HG03575 (cell line): Measurements from ENCODE around the gene TNC.

Source experiments
- ATAC-seq: cut with Tn5 transposase; IDR thresholded peaks from one replicate; pipeline ENCODE4 v1.9.1; 2021; ENCODE audit not compliant: unreplicated experiment, insufficient number of reproducible peaks, low FRiP score; ENCODE audit errors: extremely low read depth

Gene TNC

DNA sequence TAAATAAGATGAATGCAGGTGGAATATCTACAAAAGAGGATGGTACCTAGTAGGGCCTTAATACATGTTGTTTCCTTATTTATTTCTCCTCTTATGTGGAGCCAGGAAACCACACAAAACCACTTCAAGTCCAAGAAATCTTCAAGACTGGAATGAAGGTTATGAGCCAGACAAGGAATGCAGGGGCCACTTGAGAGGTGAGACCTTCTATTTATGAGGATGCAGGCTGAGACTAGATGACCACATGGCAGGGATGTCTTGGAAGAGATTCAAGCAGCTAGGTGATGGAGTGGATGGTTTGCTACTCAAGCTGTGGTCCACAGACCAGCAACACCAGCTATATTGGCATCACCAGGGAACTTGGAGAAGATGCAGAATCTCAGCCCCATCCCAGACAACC lies 92.2 kb downstream of the TNC start:
- no peak for ATAC-seq

DNA sequence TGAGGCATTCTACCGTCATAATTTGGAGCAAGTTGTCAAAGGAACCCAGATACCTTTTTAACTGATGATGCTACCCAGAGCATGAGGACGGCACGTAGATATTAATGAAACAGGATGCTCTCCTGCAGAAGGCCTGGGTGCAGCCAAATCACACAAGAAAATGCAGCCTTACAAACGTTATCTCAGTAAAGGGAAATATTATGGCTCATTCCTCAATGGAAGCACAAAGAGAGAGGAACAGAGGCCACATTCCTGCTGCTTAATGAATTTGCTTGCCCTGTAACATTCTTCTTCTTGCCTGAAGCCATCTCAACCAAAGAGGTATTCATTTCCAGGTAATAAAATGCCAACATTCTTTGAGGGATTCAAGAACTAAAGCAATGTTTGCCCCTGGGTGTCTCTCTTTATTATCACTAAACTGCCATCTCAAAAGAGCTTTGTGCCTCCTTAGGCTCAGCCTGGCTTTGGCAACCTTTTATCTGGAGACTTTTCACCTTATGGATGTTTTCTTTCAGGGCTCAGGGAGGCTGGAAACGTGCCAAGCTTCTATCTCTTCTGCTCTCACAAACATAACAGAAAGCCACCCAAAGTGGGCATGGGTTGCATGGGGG lies 92.9 kb downstream of the TNC start:
- no peak for ATAC-seq

DNA sequence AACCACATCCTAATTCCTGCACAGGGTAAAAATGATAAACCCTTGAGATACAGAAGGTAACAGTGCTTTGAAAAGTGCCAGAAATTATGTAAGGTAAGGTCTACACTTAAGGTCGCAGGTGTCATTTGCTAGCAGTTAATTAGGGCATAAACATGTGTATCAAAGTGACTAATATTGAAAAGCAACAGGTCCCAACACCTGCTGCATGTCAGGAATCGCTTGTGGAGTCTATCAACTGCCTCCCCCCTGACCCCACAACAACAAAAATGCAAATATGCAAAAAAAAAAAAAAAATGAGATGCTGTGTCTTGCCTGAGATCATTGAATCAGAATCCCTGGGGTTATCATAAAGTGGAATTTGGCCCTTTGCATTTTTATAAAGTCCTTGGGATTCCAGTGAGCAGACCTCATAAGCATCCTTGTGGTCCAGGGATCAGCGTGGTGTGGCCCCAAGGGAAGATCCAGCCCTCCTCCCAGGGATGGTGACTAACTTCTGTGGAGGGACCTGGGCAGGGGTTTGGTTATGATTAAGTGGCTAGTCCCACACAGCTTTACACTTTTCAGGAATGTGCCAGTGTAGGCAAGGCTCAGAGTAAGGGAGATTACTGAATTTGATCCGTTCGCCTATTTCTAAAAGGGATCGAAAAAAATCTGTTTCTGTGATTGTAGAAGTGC lies 95.1 kb downstream of the TNC start:
- ATAC-seq, result no peak

DNA sequence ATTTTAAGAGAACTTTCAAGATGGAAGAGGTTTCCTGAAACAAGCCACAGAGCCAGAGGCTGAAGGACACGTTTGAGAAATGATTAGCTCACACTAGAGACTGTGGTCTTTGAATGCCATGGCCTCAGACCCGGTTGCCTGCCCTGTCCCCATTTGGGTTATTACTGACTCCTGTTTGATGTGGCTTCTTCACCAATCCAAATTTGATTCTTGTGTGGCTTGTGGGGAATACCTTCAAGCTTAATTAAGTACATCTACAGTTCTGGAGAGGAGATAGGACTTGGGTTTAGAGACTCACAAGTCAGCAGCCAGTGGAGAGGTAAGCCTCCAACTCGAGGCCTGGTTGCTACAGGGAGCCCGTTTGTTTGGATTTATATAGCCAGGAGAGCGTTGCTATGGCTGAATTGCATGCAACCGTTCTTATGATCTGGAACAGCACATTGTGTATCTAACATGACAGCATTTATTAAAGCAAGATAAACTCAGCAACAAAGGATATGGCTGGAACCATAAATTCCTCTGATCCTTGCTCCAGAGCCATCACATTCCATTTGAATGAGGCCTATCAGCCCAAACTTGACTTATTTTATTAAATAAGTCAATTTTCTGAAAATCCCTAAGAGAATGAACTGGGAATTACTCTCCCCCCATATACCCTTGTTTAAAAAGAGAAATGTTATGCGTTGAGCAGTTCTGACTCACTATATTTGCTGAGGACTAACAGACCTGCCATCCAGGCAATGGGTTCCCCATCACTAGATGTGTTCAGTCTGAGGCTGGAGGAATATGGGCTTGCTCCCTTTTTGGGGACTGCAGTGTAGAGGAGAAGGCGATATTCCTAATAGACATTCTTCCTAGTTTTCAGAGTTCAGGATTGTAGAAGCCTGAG lies 99.2 kb downstream of the TNC start:
- ATAC-seq, result no peak

DNA sequence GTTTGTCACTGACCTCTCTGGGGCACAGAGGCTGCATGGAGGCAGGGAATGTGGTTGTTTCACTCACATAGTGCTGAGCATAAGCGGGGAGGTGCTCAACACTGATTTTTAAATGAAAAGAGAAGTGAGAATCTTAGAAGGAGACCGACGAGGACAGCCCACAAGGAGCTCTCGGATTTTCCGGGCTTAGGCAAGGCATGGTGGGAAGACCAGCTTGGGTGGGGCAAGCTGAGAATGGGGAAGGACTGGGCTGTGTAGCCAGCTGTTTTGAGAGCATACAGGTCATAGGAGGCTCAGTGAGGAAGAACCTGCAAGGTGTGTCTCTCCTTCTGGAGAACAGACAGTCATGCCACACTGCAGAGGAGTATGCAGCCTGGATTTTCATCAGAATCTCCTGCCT lies 101.6 kb downstream of the TNC start:
- ATAC-seq, result no peak

DNA sequence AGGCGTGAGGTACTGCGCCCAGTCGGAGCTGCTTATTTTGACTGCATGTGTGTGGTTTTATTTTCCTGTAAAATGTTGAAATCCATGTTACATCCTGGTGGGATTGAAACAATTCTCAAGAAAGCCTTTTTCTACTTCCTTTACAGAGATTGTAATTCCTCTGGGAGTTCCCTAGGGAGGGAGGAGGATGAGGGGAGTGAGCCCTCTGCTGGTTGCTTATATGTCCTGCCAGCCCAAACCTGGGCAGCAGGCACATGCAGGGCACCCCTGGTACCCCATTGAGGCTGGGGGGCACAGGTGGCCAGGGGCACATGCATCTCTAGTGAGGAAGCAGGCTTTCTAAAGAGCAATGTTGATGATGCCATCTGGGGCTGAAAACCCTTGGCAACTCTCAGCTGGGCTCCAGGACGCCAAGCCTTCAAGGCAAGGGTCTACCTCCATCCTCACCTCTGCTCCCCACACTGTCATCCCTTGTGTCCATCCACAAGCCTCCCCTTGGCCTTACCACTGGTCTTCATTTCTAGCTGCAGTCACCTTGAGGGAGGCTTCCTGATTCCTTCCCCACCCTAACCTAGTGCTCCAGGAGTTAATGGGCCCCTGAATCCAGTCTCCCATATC lies 102.8 kb downstream of the TNC start:
- ATAC-seq, result no peak

DNA sequence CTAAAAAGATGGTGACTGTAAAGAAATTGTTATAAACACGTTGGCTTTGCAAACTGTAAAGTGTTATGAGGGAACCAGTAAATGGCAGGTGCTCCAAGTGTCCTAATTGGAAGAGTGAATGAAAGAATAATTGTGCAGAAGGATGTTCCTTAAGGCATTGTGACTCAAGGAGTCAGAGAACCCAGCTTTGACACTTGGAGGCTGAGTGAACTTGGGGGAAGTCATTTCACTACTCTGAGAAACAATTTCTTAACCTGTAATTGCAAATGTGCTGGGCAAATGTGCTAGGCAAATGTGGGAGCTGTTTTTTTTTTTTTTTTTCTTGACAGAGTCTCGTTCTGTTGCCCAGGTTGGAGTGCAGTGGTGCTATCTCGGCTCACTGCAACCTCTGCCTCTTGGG lies 103.5 kb downstream of the TNC start:
- no peak for ATAC-seq

DNA sequence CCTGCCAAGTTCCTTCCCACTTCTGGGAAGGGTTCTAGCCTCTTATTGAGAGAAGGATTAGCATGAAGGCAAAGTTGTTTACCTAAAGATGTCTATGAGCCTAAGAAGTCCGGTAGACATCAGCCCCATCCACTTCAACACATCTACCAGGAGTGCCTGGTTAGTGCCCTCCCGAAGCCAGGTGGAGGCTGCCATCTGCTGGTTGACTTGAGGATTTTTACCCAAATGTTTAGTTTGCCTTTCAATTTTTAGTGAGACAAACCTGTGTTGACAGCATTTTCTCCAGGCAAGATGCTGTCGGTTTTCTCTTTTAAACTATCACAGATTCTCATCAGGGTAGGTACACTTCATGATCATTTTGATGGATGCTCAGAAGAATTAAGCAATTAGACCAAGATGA lies 104.0 kb downstream of the TNC start:
- no peak for ATAC-seq

DNA sequence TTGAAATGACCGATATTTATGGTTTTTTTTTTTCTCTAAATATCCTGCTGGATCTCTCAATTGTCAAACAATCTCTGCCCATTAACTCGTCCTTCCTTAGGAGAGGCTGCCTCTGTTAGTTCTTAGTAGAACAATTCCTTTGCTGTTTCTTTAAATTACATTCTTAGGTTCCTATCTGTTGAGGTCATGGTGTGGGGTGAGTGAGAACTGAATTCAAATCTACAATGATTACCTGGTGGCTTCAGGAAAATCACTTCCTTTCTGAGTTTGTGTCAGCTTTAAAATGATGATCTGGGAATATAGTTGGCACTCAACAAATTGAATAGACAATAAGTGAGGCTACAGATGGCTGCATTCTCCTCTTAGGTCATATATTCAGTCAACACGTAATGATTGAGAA lies 105.5 kb downstream of the TNC start:
- ATAC-seq, result no peak

DNA sequence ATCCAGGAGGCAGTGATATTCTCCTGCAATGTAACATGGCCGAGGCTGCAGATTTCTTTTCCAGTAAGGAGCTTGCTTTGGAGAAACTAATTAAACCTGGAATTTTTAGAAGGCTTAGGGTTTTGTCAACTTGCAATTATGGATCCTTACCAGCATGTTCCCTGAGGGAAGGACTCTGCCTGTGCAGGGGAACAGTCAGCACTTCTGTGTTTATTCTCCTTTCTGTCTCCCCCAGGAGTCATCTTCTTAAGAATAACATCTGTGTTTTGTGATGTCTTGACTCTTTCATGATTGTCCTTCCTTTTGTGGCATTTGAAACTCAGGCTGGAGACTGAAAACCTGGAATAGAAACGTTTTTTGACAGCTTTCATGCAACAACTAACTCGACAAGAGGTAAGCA lies 107.1 kb downstream of the TNC start:
- ATAC-seq, result no peak

DNA sequence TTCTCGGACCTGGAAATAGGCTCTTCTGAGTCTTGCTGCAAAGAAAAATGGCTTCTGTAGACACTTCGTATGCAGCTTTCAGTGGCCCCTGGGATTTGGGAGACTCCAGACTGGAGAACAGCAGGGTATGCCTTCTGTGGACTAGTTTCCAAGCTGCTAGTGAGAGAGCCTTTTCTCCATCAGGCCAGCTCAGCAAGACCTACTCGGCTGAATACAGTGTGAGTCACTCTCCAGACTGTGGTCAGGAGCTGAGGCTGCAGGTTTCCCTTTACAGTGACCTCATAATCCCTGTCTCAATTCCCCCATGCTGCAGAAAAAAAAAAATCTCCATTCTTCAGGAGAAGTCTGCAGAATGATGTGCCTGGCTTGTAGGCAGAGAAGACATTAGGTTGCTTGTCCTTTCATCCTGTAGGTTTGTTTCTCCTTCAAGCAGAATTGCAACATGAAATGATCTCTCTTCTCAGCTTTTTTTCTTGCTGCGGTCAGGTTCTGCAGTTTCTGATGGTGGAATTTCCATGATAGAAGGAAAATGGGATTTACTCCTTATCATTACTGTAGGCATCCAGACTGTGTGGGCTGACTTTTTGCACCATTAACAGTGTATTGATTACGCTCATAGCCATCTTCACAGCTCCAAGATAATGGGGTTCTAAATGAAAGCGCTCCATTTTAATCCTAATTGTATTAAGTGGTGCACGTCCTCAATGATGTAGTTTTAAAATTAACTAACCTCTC lies 109.3 kb downstream of the TNC start:
- no peak for ATAC-seq

DNA sequence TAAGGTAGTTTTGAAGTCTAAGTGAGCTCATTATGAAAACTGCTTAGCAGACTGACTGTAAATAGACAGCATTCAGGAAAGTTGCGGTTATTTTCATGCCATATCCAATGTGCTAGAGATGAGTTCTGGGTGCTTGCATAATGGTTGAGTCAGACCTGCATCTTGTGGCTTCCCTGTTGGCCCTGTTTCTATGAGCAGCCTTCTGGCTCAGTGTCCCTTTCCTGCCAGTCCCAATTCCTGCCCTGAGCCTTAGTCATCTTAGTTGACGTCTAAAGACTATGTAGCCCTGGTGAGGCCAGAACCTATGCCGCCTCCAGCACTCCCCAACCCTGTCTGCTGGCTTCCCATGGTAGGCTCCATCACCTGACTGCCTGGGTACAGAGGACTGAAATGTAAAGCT lies 111.3 kb downstream of the TNC start:
- ATAC-seq, result no peak

DNA sequence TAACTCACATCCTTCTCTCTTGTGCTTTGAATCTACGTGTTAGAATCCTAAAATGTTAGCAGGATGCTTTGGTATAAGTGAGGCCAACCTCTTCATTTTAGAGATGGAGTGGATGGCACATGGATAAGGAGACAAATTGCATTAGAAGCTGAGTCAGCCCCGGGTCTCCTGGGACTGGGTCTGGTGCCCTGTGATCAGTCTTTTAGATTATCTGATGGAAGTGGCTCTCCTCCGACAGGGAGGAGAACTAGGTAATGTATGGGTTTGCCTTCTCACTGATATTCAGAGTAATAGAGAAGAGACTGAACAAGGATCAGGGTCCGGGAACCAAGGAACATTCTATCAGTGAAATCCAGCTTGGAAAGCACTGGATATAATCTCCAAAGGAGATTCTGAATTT lies 112.6 kb downstream of the TNC start:
- no peak for ATAC-seq

DNA sequence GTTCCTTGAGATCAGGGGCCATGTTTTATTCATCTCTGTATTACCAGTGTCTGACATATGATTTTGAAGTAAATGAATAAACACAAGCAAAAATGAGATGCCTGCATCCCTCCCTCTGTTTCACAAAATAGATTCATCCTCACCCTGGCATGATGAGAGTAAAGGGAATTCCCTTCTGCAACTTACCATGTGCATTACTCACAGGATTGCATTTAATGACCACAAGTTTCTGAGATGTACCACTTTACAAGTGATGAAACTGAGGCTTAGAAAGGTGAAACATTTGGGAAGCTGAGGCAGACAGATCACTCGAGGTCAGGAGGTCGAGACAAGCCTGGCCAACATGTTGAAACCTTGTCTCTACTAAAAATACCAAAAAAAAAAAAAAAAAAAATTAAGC lies 113.4 kb downstream of the TNC start:
- no peak for ATAC-seq

DNA sequence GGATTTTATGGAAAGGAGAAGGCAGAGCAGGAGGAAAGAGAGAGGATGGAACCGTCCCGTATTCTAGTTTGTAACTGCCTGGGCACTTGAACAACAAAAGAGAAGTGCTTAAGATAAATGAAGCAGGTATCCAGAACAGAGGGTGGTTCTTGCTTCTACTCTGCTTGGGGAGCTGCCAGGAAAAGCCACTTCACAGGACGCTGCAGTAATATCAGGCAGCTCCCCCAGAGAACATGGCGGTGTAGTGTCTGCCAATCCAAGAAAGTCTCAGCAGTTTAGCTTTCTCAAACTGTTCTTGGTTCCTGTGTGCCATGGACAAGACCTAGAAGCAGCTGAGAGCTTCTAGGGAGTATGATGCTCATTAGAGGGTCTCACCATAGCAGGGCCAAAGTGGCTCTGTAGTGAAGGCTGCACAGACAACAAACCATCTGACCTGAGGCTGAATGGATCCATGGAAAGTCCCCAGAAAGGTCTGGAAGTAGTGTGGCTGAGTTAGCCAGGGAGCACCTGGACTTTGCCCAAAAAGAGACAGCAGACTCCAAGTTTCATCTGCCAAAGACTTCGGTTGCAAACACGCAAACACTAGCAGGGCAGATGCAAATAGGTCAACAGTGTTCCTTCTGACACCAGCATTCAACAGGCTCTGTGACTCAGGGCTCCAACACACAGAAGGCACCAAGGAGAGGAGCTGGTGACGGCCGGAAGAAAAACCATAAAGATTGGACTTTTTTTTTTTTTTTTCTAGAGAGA lies 115.4 kb downstream of the TNC start:
- ATAC-seq, result no peak

DNA sequence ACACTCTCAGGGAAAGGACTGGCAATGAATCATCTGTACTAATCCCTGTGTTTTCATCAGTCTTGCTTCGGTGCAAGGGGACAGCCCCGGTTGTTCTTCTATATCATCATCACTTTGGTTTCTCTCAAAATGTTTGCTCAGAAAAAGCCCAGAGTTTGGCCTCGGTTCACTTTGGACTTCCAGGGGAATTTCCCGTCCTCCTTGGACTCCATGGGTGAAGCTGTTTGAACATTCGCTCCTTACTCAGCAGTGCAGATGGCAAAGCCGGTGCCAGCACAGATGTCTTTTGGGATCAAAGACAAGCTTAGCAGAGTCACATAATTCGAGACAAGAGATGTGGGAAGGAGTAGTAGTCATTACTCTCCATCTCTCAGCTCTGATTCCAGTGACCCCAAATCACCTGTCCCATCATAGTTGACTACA lies 117.7 kb downstream of the TNC start:
- no peak for ATAC-seq

DNA sequence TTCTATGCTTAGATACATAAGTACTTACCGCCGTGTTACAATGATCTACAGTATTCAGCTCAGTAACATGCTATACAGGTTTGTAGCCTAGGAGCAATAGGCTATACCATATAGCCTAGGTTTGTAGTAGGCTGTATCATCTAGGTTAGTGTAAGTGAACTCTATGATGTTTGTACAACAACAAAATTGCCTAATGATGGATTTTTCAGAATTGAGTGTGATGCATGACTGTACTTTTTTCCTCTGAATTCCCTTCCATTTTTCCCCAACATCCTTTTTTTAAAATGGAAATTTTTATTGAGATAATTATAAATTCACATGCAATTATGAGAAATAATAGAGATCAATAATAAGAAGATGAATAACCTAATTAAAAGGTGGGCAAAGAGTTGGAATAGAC lies 119.6 kb downstream of the TNC start:
- ATAC-seq, result no peak

DNA sequence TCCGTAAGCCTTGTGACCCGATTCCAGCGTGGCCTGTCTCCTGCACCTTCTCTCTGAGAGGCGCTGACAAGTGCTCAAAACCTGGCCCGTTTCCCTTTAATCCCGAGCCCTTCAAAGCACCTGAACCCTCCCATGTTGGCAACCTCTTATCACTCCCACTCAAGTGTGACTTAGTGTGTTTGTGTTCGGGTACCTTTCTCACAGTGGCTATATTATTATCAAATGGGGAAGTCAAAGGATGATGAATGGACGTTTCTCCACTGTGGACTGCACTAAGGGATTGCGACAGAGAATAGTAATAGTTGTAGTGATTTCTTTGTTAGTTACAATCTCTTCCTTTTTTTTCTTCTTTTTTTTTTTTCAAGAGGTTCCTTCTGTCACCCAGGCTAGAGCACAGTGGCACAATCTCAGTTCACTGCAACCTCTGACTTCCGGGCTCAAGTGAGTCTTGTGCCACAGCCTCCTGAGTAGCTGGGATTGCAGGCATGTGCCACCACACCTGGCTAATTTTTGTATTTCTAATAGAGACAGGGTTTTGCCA lies 122.2 kb downstream of the TNC start:
- ATAC-seq, result no peak
